ENCODE measurements around the gene NTNG2. TPM values are rescaled to one million over a fixed set of nuclear protein-coding genes. Genes with fewer than 3 reads are reported as not detected.

NTNG2 gene
- total RNA-seq, 3 donors from 2014 or later: under 0.01 to 1.9 (median 0.29) TPM

GRCh38 chr9:132216861-132217619 lies 55.2 kb downstream of the NTNG2 start:
- DNase-seq (ENCODE audit: low spot score in 2 of 2): no peak
- no peaks in the 10 kb centered on the region for H3K4me1 ChIP-seq
- intact Hi-C loops (cut with DNase I; ENCODE audit: low total_unique reads): no loop called here
- H3K27ac ChIP-seq: no peak overlapping the region
- TF ChIP-seq POLR2A (IDR thresholded peaks at IDR 0.05) (no peak), CTCF (IDR thresholded peaks at IDR 0.05) (no peak), POLR2AphosphoS5 (IDR thresholded peaks at IDR 0.05) (no peak)
- no peak overlapping the region for H3K4me3 ChIP-seq
- no peaks in the 10 kb centered on the region for H3K9me3 ChIP-seq
- no peaks in the 10 kb centered on the region for H3K36me3 ChIP-seq
- H3K27me3 ChIP-seq: peaks cover 0 to 11% of the 10 kb centered on the region in 2 donors

GRCh38 chr9:132218208-132218607 lies 56.4 kb downstream of the NTNG2 start:
- TF ChIP-seq POLR2AphosphoS5 (IDR thresholded peaks at IDR 0.05) (no peak), POLR2A (IDR thresholded peaks at IDR 0.05) (no peak), CTCF (IDR thresholded peaks at IDR 0.05) (no peak)
- no peaks in the 10 kb centered on the region for H3K4me1 ChIP-seq
- no peaks in the 10 kb centered on the region for H3K36me3 ChIP-seq
- peaks cover 0 to 12% of the 10 kb centered on the region in 2 donors for H3K27me3 ChIP-seq
- no peak overlapping the region for H3K27ac ChIP-seq
- no peaks in the 10 kb centered on the region for H3K9me3 ChIP-seq
- intact Hi-C loops (cut with DNase I; ENCODE audit: low total_unique reads): no loop called here
- no peak for DNase-seq (ENCODE audit: low spot score in 2 of 2)
- H3K4me3 ChIP-seq: no peak overlapping the region

GRCh38 chr9:132221941-132222340 lies 60.1 kb downstream of the NTNG2 start:
- TF ChIP-seq POLR2AphosphoS5 (IDR thresholded peaks at IDR 0.05): no peak
- no peak for TF ChIP-seq CTCF (IDR thresholded peaks at IDR 0.05)
- TF ChIP-seq POLR2A (IDR thresholded peaks at IDR 0.05): no peak
- Histone ChIP-seq H3K27me3 (peaks cover 0 to 15% of the 10 kb centered on the region in 2 donors), H3K27ac (no peak overlapping the region), H3K9me3 (no peaks in the 10 kb centered on the region), H3K4me3 (no peak overlapping the region), H3K4me1 (no peaks in the 10 kb centered on the region), H3K36me3 (no peaks in the 10 kb centered on the region)
- DNase-seq (ENCODE audit: low spot score in 2 of 2): no peak
- intact Hi-C loops (cut with DNase I; ENCODE audit: low total_unique reads): no loop called here

GRCh38 chr9:132224645-132225044 lies 62.8 kb downstream of the NTNG2 start:
- intact Hi-C loops (cut with DNase I; ENCODE audit: low total_unique reads): no loop called here
- H3K36me3 ChIP-seq: no peaks in the 10 kb centered on the region
- TF ChIP-seq POLR2AphosphoS5 (IDR thresholded peaks at IDR 0.05) (no peak), POLR2A (IDR thresholded peaks at IDR 0.05) (no peak), CTCF (IDR thresholded peaks at IDR 0.05) (no peak)
- no peaks in the 10 kb centered on the region for H3K9me3 ChIP-seq
- no peak overlapping the region for H3K27ac ChIP-seq
- no peaks in the 10 kb centered on the region for H3K4me1 ChIP-seq
- peaks cover 0 to 28% of the 10 kb centered on the region in 2 donors for H3K27me3 ChIP-seq
- H3K4me3 ChIP-seq: no peak overlapping the region
- DNase-seq (ENCODE audit: low spot score in 2 of 2): no peak

- no peak for TF ChIP-seq CTCF (IDR thresholded peaks at IDR 0.05)
- no peak for TF ChIP-seq POLR2AphosphoS5 (IDR thresholded peaks at IDR 0.05)
- TF ChIP-seq POLR2A (IDR thresholded peaks at IDR 0.05): no peak
- H3K4me1 ChIP-seq: no peaks in the 10 kb centered on the region
- H3K27ac ChIP-seq: no peak overlapping the region
- intact Hi-C loops (cut with DNase I; ENCODE audit: low total_unique reads): no loop called here
- H3K27me3 ChIP-seq: peaks cover 0 to 38% of the 10 kb centered on the region in 2 donors
- no peaks in the 10 kb centered on the region for H3K36me3 ChIP-seq
- no peak overlapping the region for H3K4me3 ChIP-seq
- no peaks in the 10 kb centered on the region for H3K9me3 ChIP-seq
- no peak for DNase-seq (ENCODE audit: low spot score in 2 of 2)
Observed at GRCh38 chr9:132226571-132227430, 64.9 kb downstream of the NTNG2 start.
